Suprapubic skin (tissue), 3 donors: ENCODE measurements around the gene TGFB3.

Experiments used
- POLR2A ChIP-seq, 2 donors: fragments of 450-650 bp; IDR thresholded peaks; one replicate each; pipeline ENCODE4 v1.6.1; 2017; ENCODE audit warnings: antibody characterized with exemption in 2 of 2, mild to moderate bottlenecking in 2 of 2, moderate library complexity in 2 of 2
- TF ChIP-seq, protein P1 (sequence below), 2 donors: fragments of 200-600 bp in 1 of 2; fragments of 450-650 bp in 1 of 2; sonication (generic) in 1 of 2; IDR thresholded peaks; one replicate each; pipeline ENCODE4 v1.5.1; 2016 to 2019; ENCODE audit warnings: antibody characterized with exemption in 2 of 2, mild to moderate bottlenecking in 1 of 2, moderate library complexity in 1 of 2

DNA sequence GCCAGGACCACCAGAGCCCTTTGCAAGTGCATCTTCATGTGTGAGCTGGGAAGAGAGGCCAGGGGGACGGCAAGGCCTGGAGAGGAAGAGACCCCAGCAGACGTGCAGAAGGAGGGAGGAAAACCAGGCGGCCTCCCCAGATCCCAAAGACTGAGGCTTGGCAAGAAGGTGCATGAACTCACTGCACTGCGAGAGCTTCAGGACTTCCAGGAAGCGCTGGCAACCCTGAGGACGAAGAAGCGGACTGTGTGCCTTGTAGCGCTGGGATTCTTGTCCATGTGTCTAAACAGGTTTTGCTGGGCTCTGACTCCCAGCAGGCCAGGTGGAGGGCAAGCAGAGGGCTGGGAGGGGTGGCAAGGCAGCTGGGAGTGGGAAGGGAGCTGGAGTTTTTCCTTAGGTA, 939 bp downstream of the TGFB3 start:
- TF ChIP-seq, protein P1, sequence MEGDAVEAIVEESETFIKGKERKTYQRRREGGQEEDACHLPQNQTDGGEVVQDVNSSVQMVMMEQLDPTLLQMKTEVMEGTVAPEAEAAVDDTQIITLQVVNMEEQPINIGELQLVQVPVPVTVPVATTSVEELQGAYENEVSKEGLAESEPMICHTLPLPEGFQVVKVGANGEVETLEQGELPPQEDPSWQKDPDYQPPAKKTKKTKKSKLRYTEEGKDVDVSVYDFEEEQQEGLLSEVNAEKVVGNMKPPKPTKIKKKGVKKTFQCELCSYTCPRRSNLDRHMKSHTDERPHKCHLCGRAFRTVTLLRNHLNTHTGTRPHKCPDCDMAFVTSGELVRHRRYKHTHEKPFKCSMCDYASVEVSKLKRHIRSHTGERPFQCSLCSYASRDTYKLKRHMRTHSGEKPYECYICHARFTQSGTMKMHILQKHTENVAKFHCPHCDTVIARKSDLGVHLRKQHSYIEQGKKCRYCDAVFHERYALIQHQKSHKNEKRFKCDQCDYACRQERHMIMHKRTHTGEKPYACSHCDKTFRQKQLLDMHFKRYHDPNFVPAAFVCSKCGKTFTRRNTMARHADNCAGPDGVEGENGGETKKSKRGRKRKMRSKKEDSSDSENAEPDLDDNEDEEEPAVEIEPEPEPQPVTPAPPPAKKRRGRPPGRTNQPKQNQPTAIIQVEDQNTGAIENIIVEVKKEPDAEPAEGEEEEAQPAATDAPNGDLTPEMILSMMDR (IDR thresholded peaks at IDR 0.05): no peak
- no peak for TF ChIP-seq POLR2A (IDR thresholded peaks at IDR 0.05)
